LHCN-M2 (cell line): Measurements from ENCODE around the gene HAGH. TPM values are rescaled to one million over a fixed set of nuclear protein-coding genes. Genes with fewer than 3 reads are reported as not detected.

Source experiments
- DNase-seq: peaks from one replicate; pipeline ENCODE4 v3.0.0-alpha.2; 2012; ENCODE audit warnings: low read depth
- total RNA-seq: library from RNA; depleted of rRNA; stranded (reverse); fragments of >200 nt; gene quantifications from 2 replicates; pipeline ENCODE4 v1.2.3, GENCODE V29; 2014

The HAGH gene
- total RNA-seq, 1 experiment from 2014 or later: 45.2 TPM

GRCh38 chr16:1831186-1832075 lies 4.8 kb upstream of the HAGH start:
- no peak for DNase-seq

- no peak for DNase-seq
Observed at GRCh38 chr16:1830213-1830612, 3.6 kb upstream of the HAGH start.

GRCh38 chr16:1828645-1829410 lies 2.2 kb upstream of the HAGH start:
- no peak for DNase-seq

GRCh38 chr16:1825864-1826690 lies 548 bp downstream of the HAGH start:
- DNase-seq: peak; percentile 36

- DNase-seq: no peak
Observed at GRCh38 chr16:1825381-1825863, 1.2 kb downstream of the HAGH start.

- peak; percentile 64 for DNase-seq
Observed at GRCh38 chr16:1823821-1824220, 2.8 kb downstream of the HAGH start.

- no peak for DNase-seq
Observed at GRCh38 chr16:1822801-1823200, 3.8 kb downstream of the HAGH start.

- DNase-seq: no peak
Observed at GRCh38 chr16:1821861-1822611, 4.6 kb downstream of the HAGH start.

- DNase-seq: no peak
Observed at GRCh38 chr16:1820946-1821290, 5.7 kb downstream of the HAGH start.

- DNase-seq: no peak
Observed at GRCh38 chr16:1820096-1820945, 6.3 kb downstream of the HAGH start.

- DNase-seq: no peak
Observed at GRCh38 chr16:1819611-1820010, 7.0 kb downstream of the HAGH start.

GRCh38 chr16:1818873-1819525 lies 7.6 kb downstream of the HAGH start:
- DNase-seq: no peak

GRCh38 chr16:1818204-1818872 lies 8.3 kb downstream of the HAGH start:
- no peak for DNase-seq

GRCh38 chr16:1817716-1818115 lies 8.9 kb downstream of the HAGH start:
- DNase-seq: no peak

GRCh38 chr16:1817276-1817589 lies 9.4 kb downstream of the HAGH start:
- DNase-seq: no peak

GRCh38 chr16:1816396-1817275 lies 10.0 kb downstream of the HAGH start:
- DNase-seq: no peak

- peak; percentile 7 for DNase-seq
Observed at GRCh38 chr16:1815461-1815860, 11.2 kb downstream of the HAGH start.

- peak; percentile 73 for DNase-seq
Observed at GRCh38 chr16:1812732-1813163, 13.9 kb downstream of the HAGH start.
